NCI-H2227 treated with DMSO at 0.1 percent for 48 hours (cell line): ENCODE results near the gene CERS5.
"Not testable (repeated sequence)": the region's sequence is repeated elsewhere in the genome, so short reads cannot be mapped to it uniquely, and the experiment has no call there.

ENCODE experiments used
- DNase-seq: peaks from one replicate; lab custom pipeline; 2025; lab: John Stamatoyannopoulos, UW

The CERS5 gene

GRCh38 chr12:50103767-50104321 is 63.3 kb downstream of the CERS5 start, which contains the start of gene GPD1:
Gene GPD1, plus strand, starts transcription at chr12:50104008. Its CDS starts 43 bp downstream, at chr12:50104051.
- peak; percentile 20 for DNase-seq

- DNase-seq: no peak
Observed at GRCh38 chr12:50103351-50103750, 63.8 kb downstream of the CERS5 start.

DNA sequence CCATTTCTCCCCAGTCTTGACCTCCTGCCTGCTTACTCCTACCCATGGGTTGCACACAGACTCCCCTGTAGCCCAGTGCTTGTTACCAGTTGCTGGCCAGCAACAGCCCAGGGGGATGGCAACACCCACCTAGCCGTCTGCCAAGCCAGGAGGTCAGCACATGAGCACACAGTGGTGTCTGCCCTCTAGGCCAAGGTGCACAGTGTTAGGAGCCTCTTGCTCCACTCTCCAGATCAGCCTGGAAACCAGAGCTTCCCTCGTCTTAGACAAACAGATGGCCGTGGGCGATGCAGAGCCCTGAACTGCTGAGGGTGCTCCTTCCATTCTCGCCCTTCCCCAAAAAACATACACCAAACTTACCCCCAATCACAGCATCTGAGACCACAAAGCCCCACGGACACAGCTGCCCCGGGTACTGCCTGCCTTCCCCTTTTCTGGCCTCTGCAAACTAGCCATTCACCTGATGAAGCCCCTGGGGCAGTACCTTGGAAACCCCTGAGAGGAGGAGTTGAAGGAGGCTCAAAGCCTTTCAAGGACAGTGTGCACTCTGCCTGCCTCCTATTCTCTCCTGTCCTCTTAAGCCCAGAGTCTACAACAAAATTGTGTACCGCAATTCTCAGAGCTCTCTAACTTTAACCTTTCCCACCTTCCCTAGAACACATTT is 64.4 kb downstream of the CERS5 start:
- no peak for DNase-seq

DNA sequence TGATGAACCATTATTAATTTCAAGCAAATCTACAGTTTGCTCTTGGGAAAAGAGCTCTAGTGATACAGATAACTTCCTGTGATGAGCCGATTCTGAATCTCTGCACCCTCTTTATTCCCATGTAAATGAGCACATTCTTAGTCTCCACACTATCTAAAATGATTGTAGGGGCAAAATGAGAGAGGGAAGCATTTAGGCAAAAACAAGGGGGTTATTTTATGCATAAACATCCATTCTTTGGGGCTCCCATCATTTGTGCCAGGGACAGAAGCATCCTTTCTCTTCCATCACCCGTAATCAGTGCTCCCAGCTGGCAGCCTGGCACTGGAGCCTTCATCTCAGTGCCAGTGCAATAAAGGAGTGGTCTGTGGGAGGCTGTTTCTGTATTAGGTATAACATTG is 65.0 kb downstream of the CERS5 start:
- no peak for DNase-seq

GRCh38 chr12:50101663-50102062 is 65.5 kb downstream of the CERS5 start:
- DNase-seq: peak; percentile 33

DNA sequence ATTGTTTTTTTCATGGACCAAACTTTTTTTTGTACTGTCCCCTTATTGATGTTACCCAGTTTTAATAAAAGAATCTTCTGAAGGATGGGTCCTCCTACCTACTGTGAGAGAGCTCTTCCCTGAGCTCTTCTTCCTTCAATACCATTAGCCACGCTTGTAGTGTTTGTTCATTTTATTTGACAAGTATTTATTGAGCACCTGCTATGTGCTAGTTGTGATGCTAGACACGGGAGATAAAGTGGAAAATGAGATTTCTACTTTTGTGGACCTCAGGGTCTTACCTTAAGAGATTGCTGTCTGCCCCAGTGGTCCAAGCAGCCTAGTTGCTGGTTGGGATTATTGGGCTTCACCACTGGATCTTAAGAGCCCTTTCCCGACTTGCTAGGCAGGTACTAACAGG is 66.6 kb downstream of the CERS5 start:
- DNase-seq: no peak

GRCh38 chr12:50099302-50100008 is 67.7 kb downstream of the CERS5 start:
- no peak for DNase-seq

GRCh38 chr12:50097952-50098351 is 69.2 kb downstream of the CERS5 start:
- no peak for DNase-seq

DNA sequence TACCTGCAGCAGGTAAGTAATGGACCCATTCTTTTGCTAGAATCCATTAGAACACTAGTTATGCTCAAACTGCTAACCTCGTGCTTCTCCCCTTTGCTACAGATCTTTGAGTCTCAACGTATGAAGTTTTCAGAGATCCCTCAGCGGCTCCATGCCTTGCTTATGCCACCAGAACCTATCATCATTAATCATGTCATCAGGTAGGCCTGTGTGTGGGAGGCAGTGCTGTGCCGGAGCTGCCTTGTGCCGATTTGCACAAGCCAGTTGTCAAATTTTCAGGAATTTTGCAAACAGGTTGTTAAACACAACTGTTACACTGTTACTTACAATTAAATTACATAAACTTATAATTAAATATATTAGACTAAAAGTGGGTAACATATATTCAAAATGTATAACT is 76.8 kb downstream of the CERS5 start:
- no peak for DNase-seq

DNA sequence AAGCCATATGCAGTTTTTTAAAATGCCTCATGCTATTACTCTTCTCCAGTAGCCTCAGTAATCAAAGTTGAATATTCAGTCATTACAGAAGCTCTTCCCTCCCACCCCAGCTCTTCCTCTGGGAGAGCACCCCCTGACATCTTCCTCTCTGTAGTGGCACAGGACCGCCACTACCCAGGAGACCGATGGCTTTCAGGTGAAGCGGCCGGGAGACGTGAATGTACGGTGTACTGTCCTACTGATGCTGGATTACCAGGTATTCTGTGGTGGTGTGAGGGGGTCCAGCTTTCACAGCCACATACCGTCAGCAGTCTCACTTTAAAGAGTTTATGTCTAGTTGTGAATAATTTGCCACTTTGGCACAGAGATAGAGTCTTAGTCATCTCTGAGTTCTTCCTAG is 77.4 kb downstream of the CERS5 start:
- no peak for DNase-seq

- DNase-seq: peak; percentile 17
Observed at GRCh38 chr12:50088577-50089335, 78.4 kb downstream of the CERS5 start.

- DNase-seq: no peak
Observed at GRCh38 chr12:50087995-50088394, 79.2 kb downstream of the CERS5 start.

GRCh38 chr12:50087151-50087550 is 80.0 kb downstream of the CERS5 start:
- DNase-seq: no peak

DNA sequence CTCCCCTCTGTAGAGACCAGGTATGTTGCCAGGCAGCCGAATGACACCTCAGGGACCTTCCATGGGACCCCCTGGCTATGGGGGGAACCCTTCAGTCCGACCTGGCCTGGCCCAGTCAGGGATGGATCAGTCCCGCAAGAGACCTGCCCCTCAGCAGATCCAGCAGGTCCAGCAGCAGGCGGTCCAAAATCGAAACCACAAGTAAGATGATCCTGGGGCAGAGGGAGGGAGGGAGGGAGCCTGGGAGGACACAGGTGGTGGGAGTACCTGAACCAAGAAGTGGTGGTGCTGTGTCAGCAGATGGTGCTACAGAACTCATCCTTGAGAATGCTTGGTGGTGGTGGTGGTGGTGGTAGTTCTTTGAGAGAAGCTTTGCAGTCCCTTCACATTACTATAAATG is 81.0 kb downstream of the CERS5 start:
- DNase-seq: no peak

GRCh38 chr12:50085615-50086072 is 81.5 kb downstream of the CERS5 start:
- peak; percentile 29 for DNase-seq

GRCh38 chr12:50084775-50085614 is 82.2 kb downstream of the CERS5 start, which contains the start of gene SMARCD1:
Gene SMARCD1, plus strand, starts transcription at chr12:50085342. Its CDS starts 28 bp downstream, at chr12:50085370.
- DNase-seq: peak; percentile 91

GRCh38 chr12:50084409-50084774 is 82.8 kb downstream of the CERS5 start:
- not testable (repeated sequence) for DNase-seq

DNA sequence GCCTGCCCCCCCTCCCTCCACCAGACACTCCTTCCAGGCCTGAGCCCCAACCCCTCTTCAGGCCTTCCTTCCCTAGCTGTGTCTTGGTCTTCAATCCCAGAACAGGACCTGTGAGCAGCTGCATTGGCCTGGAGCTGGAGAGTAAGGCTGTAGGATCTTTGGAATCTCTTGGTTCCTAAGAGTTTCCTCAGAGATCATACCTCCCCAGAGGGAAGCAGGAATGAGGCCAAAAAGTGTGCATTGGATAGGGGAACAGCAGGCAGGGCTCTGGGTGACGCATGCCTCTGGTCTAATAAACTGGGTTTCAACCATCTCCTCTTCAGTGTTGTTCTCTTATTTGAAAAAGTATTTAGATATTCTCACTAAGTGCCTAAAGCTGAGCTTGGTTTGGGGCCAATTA is 83.9 kb downstream of the CERS5 start:
- no peak for DNase-seq

- no peak for DNase-seq
Observed at GRCh38 chr12:50082644-50083043, 84.5 kb downstream of the CERS5 start.

DNA sequence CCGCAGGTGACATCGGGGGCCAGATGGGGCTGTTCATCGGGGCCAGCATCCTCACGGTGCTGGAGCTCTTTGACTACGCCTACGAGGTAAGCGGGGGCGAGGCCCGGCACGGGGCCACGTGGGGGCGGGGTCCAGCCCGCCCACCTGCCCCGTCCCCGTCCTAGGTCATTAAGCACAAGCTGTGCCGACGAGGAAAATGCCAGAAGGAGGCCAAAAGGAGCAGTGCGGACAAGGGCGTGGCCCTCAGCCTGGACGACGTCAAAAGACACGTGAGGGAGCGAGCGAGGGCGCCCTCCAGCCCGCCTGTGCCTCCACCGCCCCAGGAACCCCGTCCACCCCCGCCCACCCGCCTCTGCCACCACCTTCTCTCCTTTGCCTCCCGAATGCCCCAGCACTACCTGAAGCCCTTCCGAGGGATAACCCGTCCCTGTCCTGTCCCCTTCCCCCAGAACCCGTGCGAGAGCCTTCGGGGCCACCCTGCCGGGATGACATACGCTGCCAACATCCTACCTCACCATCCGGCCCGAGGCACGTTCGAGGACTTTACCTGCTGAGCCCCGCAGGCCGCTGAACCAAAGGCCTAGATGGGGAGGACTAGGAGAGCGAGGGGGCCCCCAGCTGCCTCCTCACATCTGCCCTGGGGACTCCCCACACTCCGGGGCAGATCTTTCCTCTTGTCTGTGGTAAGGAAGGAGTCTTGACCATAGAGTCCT is 85.9 kb downstream of the CERS5 start:
- DNase-seq: no peak

DNA sequence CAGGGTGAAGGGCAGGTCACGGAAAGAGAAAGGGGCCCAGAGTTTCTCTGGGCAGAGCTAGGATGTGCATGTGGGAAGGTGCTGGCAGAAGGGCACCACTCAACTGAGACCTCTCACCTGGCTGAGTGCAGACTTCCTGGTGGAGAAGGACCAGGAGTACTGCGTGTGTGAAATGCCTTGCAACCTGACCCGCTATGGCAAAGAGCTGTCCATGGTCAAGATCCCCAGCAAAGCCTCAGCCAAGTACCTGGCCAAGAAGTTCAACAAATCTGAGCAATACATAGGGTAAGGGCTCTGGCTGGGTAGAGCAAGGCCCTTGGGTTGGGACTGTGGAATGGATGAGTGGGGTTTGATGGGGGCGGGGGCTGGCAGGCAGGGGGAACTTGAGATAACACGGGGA is 87.4 kb downstream of the CERS5 start:
- DNase-seq: no peak
